Right atrium auricular region (tissue), 2 donors: ENCODE data around the gene SEPTIN6. TPM values are rescaled to one million over a fixed set of nuclear protein-coding genes. Genes with fewer than 3 reads are reported as not detected.

Experiments used
- DNase-seq: peaks from one replicate; pipeline ENCODE4 v3.0.0-alpha.2; 2019; ENCODE audit warnings: low spot score
- H3K27ac ChIP-seq, 2 donors: fragments of 200-600 bp; sonication (generic); 1 replicate in 1 of 2; 2 replicates in 1 of 2; pipeline ENCODE4 v1.5.1; 2016 to 2019
- H3K27me3 ChIP-seq, 2 donors: fragments of 200-600 bp; sonication (generic); one replicate each; pipeline versions ENCODE4 v1.5.1 to v1.6.0; 2017 to 2019
- H3K36me3 ChIP-seq: fragments of 200-600 bp; sonication (generic); one replicate; pipeline ENCODE4 v1.5.1; 2016
- H3K4me1 ChIP-seq, 2 donors: fragments of 200-600 bp; sonication (generic); one replicate each; pipeline versions ENCODE4 v1.5.1 to v1.6.0; 2017 to 2019
- H3K4me3 ChIP-seq, 2 donors: fragments of 200-600 bp; sonication (generic); 1 replicate in 1 of 2; 2 replicates in 1 of 2; pipeline ENCODE4 v1.5.1; 2017 to 2019; ENCODE audit warnings: mild to moderate bottlenecking in 1 of 2, moderate library complexity in 1 of 2
- H3K9me3 ChIP-seq, 2 donors: fragments of 200-600 bp; sonication (generic); one replicate each; pipeline ENCODE4 v1.5.1; 2019
- total RNA-seq, 2 donors: library from RNA; depleted of rRNA; stranded (reverse); fragments of >200 nt; gene quantifications; one replicate each; pipeline ENCODE4 v1.1.0, GENCODE V29; 2016
- TF ChIP-seq, protein P1 (sequence below), 2 donors: fragments of 200-600 bp; sonication (generic); IDR thresholded peaks; one replicate each; pipeline ENCODE4 v1.5.1; 2019; ENCODE audit warnings: antibody characterized with exemption in 2 of 2

SEPTIN6 gene
- total RNA-seq, 2 donors from 2014 or later, result 14.1 to 16.4 TPM

- no peaks in the 10 kb centered on the region for H3K4me1 ChIP-seq
- peak; percentile 72 for DNase-seq
- H3K9me3 ChIP-seq, result no peaks in the 10 kb centered on the region
These were observed 36.6 kb upstream of the SEPTIN6 start for GRCh38 chrX:119729408-119730201.

DNA sequence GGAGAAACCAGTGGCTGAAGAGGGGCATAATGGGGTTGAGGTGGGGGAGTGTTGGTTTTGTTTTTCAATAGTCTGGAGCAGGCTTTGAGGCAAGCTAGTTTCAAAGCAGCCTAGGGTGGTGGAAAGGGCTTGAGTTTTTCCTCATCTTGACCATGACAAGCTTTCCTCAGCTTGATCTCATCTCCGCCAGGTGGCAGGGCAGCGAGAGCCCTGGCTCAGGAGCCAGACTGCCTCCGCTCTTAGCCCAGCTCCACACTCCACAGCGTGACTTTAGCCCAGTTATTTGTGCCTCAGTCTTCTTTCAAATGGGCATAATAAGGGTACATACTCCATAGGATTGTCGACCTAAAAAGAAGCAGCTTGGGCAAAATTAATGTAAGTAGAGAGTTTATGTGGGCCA lies 35.5 kb upstream of the SEPTIN6 start:
- H3K27ac ChIP-seq, result no peak overlapping the region
- no peak overlapping the region for H3K4me3 ChIP-seq
- no peak for DNase-seq
- no peaks in the 10 kb centered on the region for H3K4me1 ChIP-seq
- TF ChIP-seq, protein P1, sequence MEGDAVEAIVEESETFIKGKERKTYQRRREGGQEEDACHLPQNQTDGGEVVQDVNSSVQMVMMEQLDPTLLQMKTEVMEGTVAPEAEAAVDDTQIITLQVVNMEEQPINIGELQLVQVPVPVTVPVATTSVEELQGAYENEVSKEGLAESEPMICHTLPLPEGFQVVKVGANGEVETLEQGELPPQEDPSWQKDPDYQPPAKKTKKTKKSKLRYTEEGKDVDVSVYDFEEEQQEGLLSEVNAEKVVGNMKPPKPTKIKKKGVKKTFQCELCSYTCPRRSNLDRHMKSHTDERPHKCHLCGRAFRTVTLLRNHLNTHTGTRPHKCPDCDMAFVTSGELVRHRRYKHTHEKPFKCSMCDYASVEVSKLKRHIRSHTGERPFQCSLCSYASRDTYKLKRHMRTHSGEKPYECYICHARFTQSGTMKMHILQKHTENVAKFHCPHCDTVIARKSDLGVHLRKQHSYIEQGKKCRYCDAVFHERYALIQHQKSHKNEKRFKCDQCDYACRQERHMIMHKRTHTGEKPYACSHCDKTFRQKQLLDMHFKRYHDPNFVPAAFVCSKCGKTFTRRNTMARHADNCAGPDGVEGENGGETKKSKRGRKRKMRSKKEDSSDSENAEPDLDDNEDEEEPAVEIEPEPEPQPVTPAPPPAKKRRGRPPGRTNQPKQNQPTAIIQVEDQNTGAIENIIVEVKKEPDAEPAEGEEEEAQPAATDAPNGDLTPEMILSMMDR (IDR thresholded peaks at IDR 0.05), result no peak
- no peaks in the 10 kb centered on the region for H3K27me3 ChIP-seq
- no peaks in the 10 kb centered on the region for H3K9me3 ChIP-seq
- H3K36me3 ChIP-seq, result no peaks in the 10 kb centered on the region

More at GRCh38 chrX:119729408-119730201, 36.6 kb upstream of the SEPTIN6 start:
- TF ChIP-seq, protein P1 (IDR thresholded peaks at IDR 0.05), result peak; percentile 25 to 69
- no peak overlapping the region for H3K4me3 ChIP-seq
- no peaks in the 10 kb centered on the region for H3K36me3 ChIP-seq
- no peak overlapping the region for H3K27ac ChIP-seq
- no peaks in the 10 kb centered on the region for H3K27me3 ChIP-seq

- TF ChIP-seq, protein P1 (IDR thresholded peaks at IDR 0.05), result no peak
- no peaks in the 10 kb centered on the region for H3K4me1 ChIP-seq
These were observed 34.1 kb upstream of the SEPTIN6 start for GRCh38 chrX:119726900-119727555.

GRCh38 chrX:119721926-119722325 lies 29.0 kb upstream of the SEPTIN6 start:
- no peak for DNase-seq
- Histone ChIP-seq H3K36me3 (no peaks in the 10 kb centered on the region), H3K27ac (no peak overlapping the region), H3K27me3 (no peaks in the 10 kb centered on the region), H3K4me3 (no peak overlapping the region), H3K9me3 (no peaks in the 10 kb centered on the region), H3K4me1 (no peaks in the 10 kb centered on the region)
- TF ChIP-seq, protein P1 (IDR thresholded peaks at IDR 0.05), result no peak

More at GRCh38 chrX:119726900-119727555, 34.1 kb upstream of the SEPTIN6 start:
- Histone ChIP-seq H3K4me3 (no peak overlapping the region), H3K36me3 (no peaks in the 10 kb centered on the region), H3K27me3 (no peaks in the 10 kb centered on the region), H3K27ac (no peak overlapping the region), H3K9me3 (no peaks in the 10 kb centered on the region)
- no peak for DNase-seq

- TF ChIP-seq, protein P1 (IDR thresholded peaks at IDR 0.05), result no peak
- no peak overlapping the region for H3K27ac ChIP-seq
- H3K9me3 ChIP-seq, result no peaks in the 10 kb centered on the region
- no peaks in the 10 kb centered on the region for H3K27me3 ChIP-seq
- H3K4me3 ChIP-seq, result no peak overlapping the region
- no peaks in the 10 kb centered on the region for H3K4me1 ChIP-seq
- no peak for DNase-seq
- H3K36me3 ChIP-seq, result no peaks in the 10 kb centered on the region
These were observed 28.5 kb upstream of the SEPTIN6 start for GRCh38 chrX:119721487-119721886.
